Stimulated activated CD4-positive, alpha-beta T cell treated with anti-CD3 and anti-CD28 coated beads, Interleukin-1b, Interleukin-23, amount 100 ng/mL, for 24 hours (primary cell): ENCODE data around the gene ZBTB7C.

Experiments
- DNase-seq, 4 experiments: peaks; one replicate each; pipeline ENCODE4 v3.0.0-alpha.2; 2020; ENCODE audit warnings: low read depth in 4 of 4, low spot score in 1 of 4

ZBTB7C gene

GRCh38 chr18:48326901-48327675 is 82.1 kb downstream of the ZBTB7C start:
- DNase-seq: no peak

GRCh38 chr18:48325115-48325665 is 84.0 kb downstream of the ZBTB7C start:
- DNase-seq: no peak

GRCh38 chr18:48324651-48325050 is 84.5 kb downstream of the ZBTB7C start:
- DNase-seq: no peak

- no peak for DNase-seq
Measured at GRCh38 chr18:48323151-48323550, 86.0 kb downstream of the ZBTB7C start.

GRCh38 chr18:48321536-48321935 is 87.6 kb downstream of the ZBTB7C start:
- DNase-seq: no peak

- no peak for DNase-seq
Measured at GRCh38 chr18:48321121-48321520, 88.1 kb downstream of the ZBTB7C start.

- DNase-seq: no peak
Measured at GRCh38 chr18:48320639-48320945, 88.6 kb downstream of the ZBTB7C start.

- DNase-seq: no peak
Measured at GRCh38 chr18:48319801-48320638, 89.2 kb downstream of the ZBTB7C start.

- no peak for DNase-seq
Measured at GRCh38 chr18:48318436-48318835, 90.7 kb downstream of the ZBTB7C start.

GRCh38 chr18:48317781-48318381 is 91.3 kb downstream of the ZBTB7C start:
- DNase-seq: no peak

GRCh38 chr18:48316177-48316576 is 93.0 kb downstream of the ZBTB7C start:
- DNase-seq: no peak

GRCh38 chr18:48314690-48315089 is 94.5 kb downstream of the ZBTB7C start:
- no peak for DNase-seq

GRCh38 chr18:48313792-48314191 is 95.4 kb downstream of the ZBTB7C start:
- no peak for DNase-seq

- DNase-seq: no peak
Measured at GRCh38 chr18:48312066-48312465, 97.1 kb downstream of the ZBTB7C start.

- DNase-seq: no peak
Measured at GRCh38 chr18:48310999-48311398, 98.2 kb downstream of the ZBTB7C start.

- DNase-seq: no peak
Measured at GRCh38 chr18:48310353-48310752, 98.8 kb downstream of the ZBTB7C start.

- DNase-seq: no peak
Measured at GRCh38 chr18:48308755-48309575, 100.2 kb downstream of the ZBTB7C start.

- no peak for DNase-seq
Measured at GRCh38 chr18:48308027-48308635, 101.1 kb downstream of the ZBTB7C start.

- no peak for DNase-seq
Measured at GRCh38 chr18:48306838-48307237, 102.3 kb downstream of the ZBTB7C start.

GRCh38 chr18:48304906-48305693 is 104.1 kb downstream of the ZBTB7C start:
- no peak for DNase-seq
